NCI-H2081 treated with DMSO at 0.1 percent for 48 hours (cell line): ENCODE data around the gene UNC5CL.

ENCODE experiments used
- DNase-seq: peaks from one replicate; lab custom pipeline; 2025; lab: John Stamatoyannopoulos, UW

The UNC5CL gene

GRCh38 chr6:41002168-41002567 lies 36.9 kb downstream of the UNC5CL start:
- no peak for DNase-seq

- no peak for DNase-seq
Measured at GRCh38 chr6:41000248-41000647, 38.8 kb downstream of the UNC5CL start.

GRCh38 chr6:40999569-40999968 lies 39.5 kb downstream of the UNC5CL start:
- no peak for DNase-seq

- DNase-seq, result no peak
Measured at GRCh38 chr6:40998661-40999060, 40.4 kb downstream of the UNC5CL start.

GRCh38 chr6:40997234-40997957 lies 41.6 kb downstream of the UNC5CL start:
- DNase-seq, result no peak

- DNase-seq, result no peak
Measured at GRCh38 chr6:40996591-40997233, 42.3 kb downstream of the UNC5CL start.

GRCh38 chr6:40992746-40993145 lies 46.3 kb downstream of the UNC5CL start:
- no peak for DNase-seq

GRCh38 chr6:40990301-40990700 lies 48.7 kb downstream of the UNC5CL start:
- DNase-seq, result no peak

- DNase-seq, result no peak
Measured at GRCh38 chr6:40989204-40990169, 49.5 kb downstream of the UNC5CL start.

GRCh38 chr6:40988634-40989033 lies 50.4 kb downstream of the UNC5CL start:
- DNase-seq, result no peak

GRCh38 chr6:40986921-40987819 lies 51.9 kb downstream of the UNC5CL start:
- no peak for DNase-seq

GRCh38 chr6:40986364-40986763 lies 52.7 kb downstream of the UNC5CL start:
- DNase-seq, result no peak

- DNase-seq, result no peak
Measured at GRCh38 chr6:40983752-40984151, 55.3 kb downstream of the UNC5CL start.

- no peak for DNase-seq
Measured at GRCh38 chr6:40982917-40983316, 56.1 kb downstream of the UNC5CL start.

GRCh38 chr6:40978687-40979289 lies 60.2 kb downstream of the UNC5CL start:
- no peak for DNase-seq

GRCh38 chr6:40977695-40978094 lies 61.3 kb downstream of the UNC5CL start:
- DNase-seq, result no peak

GRCh38 chr6:40977085-40977484 lies 61.9 kb downstream of the UNC5CL start:
- DNase-seq, result no peak
